AML-193 (cell line): Measurements from ENCODE around the gene TP63.
A peak's percentile ranks its signal among the peaks of the same experiment; 100 is the strongest.

Experiments used
- DNase-seq, 2 experiments: peaks; one replicate each; lab custom pipeline; 2025; lab: John Stamatoyannopoulos, UW

Gene TP63

GRCh38 chr3:189685291-189685690 is 54.1 kb downstream of the TP63 start:
- no peak for DNase-seq

DNA sequence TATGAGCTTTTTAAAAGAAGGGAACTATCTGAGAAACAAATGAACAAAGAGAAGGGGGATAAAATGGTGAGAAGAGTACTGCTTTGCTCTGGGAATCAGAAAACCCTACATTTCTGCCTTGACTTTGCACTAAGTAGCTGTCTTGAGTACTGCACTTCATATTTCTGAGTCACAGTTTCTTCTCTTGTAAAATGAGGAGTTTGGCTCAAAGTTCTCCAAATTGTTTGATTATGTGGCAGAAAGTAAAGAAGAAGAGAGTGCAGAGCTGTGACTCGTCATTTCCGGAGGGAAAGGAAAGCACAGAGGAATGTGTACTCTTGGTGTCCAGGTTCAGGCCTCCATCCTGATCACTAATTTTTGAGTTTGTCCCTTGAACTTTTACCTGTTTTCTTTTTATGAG is 54.7 kb downstream of the TP63 start:
- DNase-seq = no peak

GRCh38 chr3:189687475-189687874 is 56.3 kb downstream of the TP63 start:
- DNase-seq = no peak

GRCh38 chr3:189688262-189688661 is 57.1 kb downstream of the TP63 start:
- no peak for DNase-seq

GRCh38 chr3:189689625-189690024 is 58.4 kb downstream of the TP63 start:
- DNase-seq = no peak

DNA sequence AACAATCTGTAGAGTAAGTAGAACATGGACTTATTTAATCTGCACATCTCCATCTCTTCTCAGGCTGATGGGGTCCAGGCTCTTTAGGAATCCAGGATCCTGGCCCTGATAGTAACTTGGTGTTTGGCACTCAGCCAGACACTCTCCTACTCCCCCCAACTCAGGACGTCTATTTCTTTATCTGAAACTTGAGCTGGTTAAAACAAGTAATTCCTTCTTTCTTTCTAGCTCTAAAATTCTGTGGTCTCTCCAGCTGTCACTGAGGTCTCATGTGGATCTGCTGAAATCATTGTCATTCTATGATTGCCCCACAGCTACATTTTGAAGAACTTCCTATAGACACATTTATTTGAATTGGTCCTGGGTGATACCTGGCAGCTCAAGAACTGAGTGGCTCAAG is 59.0 kb downstream of the TP63 start:
- DNase-seq = no peak

GRCh38 chr3:189690672-189691071 is 59.5 kb downstream of the TP63 start:
- no peak for DNase-seq

GRCh38 chr3:189695400-189695799 is 64.2 kb downstream of the TP63 start:
- DNase-seq = no peak

GRCh38 chr3:189698811-189699210 is 67.6 kb downstream of the TP63 start:
- peak in 1 of 2 experiments; percentile 9 for DNase-seq

GRCh38 chr3:189699885-189700284 is 68.7 kb downstream of the TP63 start:
- no peak for DNase-seq

GRCh38 chr3:189702066-189702646 is 71.0 kb downstream of the TP63 start:
- no peak for DNase-seq

GRCh38 chr3:189703865-189704264 is 72.7 kb downstream of the TP63 start:
- DNase-seq = no peak

GRCh38 chr3:189708375-189708774 is 77.2 kb downstream of the TP63 start:
- no peak for DNase-seq

- no peak for DNase-seq
Measured at GRCh38 chr3:189710620-189711402, 79.6 kb downstream of the TP63 start.

DNA sequence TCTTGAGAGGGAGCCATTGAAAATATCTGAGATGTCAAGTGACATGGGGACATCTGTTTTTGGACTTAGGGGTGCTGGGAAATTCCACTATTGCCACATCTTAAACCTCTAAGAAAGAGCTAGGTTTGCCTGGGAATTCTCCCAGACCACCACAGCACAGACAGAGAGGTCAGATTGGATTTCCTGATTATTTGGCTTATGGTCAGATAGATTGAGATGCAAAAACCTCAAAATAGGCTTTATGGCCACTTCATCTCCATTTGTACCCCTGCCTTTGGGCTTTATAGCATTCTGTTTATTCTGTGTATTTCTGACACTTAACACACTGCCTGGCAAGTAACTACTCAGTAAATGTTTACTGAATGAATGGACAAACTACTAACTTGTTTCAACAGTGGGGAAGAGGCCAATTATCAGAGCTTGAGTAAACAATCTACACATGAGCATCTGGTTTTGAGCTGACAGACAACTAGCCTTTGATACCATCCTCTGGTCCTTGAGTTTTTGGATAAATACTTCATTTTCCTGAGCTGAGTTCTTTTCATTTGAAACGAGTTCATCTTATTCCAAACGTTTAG is 81.8 kb downstream of the TP63 start:
- no peak for DNase-seq

DNA sequence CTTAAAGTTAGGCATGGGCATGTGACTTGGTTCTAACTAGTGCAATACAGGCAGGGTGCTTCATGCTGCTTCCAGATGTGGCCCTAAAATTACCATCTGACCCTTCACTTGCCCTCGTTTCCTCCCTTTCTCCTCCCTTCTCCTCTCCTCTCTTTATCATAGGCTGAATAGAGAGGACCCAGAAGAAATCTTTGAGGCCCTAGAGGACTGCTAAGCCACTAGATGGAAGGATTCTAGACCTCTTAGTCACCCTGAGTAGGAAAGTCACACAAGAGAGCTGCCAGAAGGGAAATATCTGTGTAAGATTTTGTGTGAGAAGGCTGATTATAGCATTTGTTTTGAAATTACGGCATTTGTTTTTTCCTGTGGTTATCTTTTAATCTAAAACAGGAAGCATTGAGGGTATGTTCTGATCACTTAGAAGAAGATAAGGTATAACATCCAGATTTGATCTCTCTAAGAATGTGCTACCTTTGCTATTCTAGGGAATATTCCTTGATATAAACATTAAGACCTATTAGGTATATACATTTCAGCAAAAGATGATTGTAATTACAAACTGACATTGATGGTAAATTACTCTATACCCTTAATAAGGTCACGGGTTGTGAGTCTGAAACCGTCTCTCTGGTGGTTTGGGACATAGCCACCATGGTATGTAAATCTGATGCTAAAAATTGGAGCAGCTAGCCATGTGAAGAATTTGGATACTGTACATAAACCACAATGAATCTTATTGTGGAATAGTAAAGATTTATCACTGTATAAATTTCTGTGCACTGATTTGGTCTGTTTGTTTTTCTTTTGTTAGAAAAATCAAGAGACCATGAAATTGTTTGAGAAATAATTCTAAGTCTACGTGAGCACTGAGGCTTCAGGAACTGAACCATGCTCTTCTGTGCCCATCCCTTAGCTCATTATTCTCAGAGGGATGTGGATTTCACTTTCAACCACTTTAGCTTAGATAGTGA is 84.1 kb downstream of the TP63 start:
- no peak for DNase-seq

DNA sequence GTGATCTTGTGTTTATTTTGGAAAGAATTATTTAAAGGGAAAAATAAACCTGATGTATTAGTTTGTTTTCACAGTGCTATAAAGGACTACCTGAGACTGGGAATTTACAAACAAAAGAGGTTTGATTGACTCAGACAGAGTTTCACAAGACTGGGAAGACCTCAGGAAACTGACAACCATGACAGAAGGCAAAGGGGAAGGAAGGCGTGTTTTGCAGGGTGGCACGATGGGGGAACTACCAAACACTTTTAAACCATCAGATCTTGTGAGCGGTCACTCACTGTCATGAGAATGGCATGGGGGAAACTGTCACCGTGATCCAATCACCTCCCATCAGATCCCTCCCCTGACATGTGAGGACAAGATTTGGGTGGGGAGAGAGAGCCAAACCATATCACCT is 87.0 kb downstream of the TP63 start:
- no peak for DNase-seq

GRCh38 chr3:189720736-189721417 is 89.7 kb downstream of the TP63 start:
- DNase-seq = no peak

DNA sequence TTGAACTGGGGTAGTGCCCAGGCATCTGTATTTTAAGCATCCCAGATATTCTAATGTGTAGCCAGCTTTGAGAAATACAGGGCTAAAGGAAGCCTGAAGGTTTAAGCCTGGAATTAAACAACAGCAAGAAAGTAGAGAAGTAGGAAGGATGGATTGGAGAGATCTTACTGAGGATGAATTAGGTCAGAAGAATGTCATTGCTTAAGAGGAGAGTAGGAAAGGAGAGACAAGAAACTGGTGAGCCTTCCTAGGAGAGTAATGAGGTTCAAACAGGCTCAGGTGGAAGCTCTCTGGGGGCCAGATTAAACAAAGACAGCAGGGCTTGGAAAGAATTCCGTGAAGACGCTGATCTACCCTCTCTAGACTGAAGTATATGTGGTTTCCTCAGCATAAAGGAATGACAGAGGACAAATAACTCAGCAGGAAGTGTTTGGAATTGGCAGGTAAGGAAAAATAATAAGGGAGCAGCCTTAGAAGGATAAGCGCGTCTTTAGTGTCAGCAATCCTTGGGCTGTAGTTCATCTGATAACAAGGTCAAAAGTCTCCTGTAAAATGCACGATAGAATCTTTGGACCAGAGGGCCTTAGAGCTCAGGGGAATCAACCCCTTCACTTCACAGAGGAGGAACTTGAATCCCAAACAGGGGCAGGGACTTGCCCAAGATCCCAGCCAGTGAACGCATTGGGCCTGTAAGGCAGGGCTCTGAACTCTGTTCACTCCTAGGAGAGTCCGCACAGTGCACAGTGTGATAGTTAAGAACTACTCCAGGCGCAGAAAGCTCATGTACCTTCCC is 90.9 kb downstream of the TP63 start:
- DNase-seq = no peak

- DNase-seq = no peak
Measured at GRCh38 chr3:189724356-189724755, 93.2 kb downstream of the TP63 start.

DNA sequence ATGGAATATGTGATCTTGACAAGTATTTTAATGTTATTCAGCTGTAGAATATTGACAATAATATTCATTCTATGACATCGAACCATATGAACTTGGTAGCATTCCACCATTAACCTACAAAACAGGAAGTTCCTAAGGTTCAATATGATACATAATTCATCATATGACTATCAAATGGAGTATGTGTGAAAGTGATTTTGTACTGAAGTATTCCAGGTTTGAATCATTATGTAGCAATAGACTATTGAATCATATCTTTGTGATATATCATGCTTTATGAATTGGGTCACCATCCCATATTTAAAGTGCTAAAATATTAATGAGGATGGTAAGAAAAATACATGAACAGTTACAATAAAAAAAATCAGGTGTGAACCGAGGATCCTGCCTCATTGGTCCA is 95.1 kb downstream of the TP63 start:
- no peak for DNase-seq
